Body of pancreas (tissue), 4 donors: Measurements from ENCODE around the gene MTREX.

Experiments
- POLR2A ChIP-seq, 3 donors: fragments of 450-650 bp; IDR thresholded peaks; one replicate each; pipeline ENCODE4 v1.6.1; 2016; ENCODE audit warnings: antibody characterized with exemption in 3 of 3, mild to moderate bottlenecking in 2 of 3
- TF ChIP-seq, protein P1 (sequence below), 7 experiments: fragments of 450-650 bp in 4 of 7; fragments of 200-600 bp in 3 of 7; sonication (generic) in 3 of 7; IDR thresholded peaks; one replicate each; pipeline ENCODE4 v1.5.1; 2016 to 2019; ENCODE audit warnings: antibody characterized with exemption in 7 of 7

GRCh38 chr5:55463613-55464012 is 155.8 kb downstream of the MTREX start:
- TF ChIP-seq, protein P1, sequence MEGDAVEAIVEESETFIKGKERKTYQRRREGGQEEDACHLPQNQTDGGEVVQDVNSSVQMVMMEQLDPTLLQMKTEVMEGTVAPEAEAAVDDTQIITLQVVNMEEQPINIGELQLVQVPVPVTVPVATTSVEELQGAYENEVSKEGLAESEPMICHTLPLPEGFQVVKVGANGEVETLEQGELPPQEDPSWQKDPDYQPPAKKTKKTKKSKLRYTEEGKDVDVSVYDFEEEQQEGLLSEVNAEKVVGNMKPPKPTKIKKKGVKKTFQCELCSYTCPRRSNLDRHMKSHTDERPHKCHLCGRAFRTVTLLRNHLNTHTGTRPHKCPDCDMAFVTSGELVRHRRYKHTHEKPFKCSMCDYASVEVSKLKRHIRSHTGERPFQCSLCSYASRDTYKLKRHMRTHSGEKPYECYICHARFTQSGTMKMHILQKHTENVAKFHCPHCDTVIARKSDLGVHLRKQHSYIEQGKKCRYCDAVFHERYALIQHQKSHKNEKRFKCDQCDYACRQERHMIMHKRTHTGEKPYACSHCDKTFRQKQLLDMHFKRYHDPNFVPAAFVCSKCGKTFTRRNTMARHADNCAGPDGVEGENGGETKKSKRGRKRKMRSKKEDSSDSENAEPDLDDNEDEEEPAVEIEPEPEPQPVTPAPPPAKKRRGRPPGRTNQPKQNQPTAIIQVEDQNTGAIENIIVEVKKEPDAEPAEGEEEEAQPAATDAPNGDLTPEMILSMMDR (IDR thresholded peaks at IDR 0.05), result no peak
- TF ChIP-seq POLR2A (IDR thresholded peaks at IDR 0.05), result no peak
